Measurements from ENCODE around the gene FAT1.

DNA sequence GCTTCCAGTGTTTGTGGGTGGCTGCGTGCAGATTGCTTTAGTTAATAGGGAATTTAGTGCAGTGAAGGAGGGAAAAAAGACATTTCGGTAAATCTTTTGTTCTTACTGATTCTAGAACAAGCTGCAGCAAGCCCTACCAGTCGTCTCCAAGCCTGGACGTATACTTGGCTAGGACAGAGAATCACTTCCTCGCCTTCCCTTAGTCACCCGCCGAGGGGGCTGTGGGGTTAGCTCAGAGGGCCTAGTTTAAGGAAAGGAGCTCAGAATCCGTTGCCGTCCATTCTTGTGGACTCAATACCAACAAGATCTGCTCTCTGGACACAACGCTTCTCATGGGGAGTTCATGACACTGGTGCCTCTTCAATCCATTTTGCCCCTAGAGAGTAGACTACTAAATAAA is 36.3 kb upstream of the FAT1 start:
- TF ChIP-seq, protein P1, sequence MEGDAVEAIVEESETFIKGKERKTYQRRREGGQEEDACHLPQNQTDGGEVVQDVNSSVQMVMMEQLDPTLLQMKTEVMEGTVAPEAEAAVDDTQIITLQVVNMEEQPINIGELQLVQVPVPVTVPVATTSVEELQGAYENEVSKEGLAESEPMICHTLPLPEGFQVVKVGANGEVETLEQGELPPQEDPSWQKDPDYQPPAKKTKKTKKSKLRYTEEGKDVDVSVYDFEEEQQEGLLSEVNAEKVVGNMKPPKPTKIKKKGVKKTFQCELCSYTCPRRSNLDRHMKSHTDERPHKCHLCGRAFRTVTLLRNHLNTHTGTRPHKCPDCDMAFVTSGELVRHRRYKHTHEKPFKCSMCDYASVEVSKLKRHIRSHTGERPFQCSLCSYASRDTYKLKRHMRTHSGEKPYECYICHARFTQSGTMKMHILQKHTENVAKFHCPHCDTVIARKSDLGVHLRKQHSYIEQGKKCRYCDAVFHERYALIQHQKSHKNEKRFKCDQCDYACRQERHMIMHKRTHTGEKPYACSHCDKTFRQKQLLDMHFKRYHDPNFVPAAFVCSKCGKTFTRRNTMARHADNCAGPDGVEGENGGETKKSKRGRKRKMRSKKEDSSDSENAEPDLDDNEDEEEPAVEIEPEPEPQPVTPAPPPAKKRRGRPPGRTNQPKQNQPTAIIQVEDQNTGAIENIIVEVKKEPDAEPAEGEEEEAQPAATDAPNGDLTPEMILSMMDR (IDR thresholded peaks at IDR 0.05) = no peak
- no peak for TF ChIP-seq POLR2A (IDR thresholded peaks at IDR 0.05)

All from sigmoid colon (tissue), 3 donors.